ENCODE measurements around the gene AAGAB. TPM values are rescaled to one million over a fixed set of nuclear protein-coding genes. Genes with fewer than 3 reads are reported as not detected.
"Not testable (repeated sequence)": the region's sequence is repeated elsewhere in the genome, so short reads cannot be mapped to it uniquely, and the experiment has no call there.

Gene AAGAB
- total RNA-seq, 1 experiment from 2014 or later: 78.8 TPM

GRCh38 chr15:67253101-67253500 lies 1.4 kb downstream of the AAGAB start:
- no peak for DNase-seq (ENCODE audit: low read depth)

- no peak for DNase-seq (ENCODE audit: low read depth)
Observed at GRCh38 chr15:67251318-67251717, 3.1 kb downstream of the AAGAB start.

- no peak for DNase-seq (ENCODE audit: low read depth)
Observed at GRCh38 chr15:67249830-67250229, 4.6 kb downstream of the AAGAB start.

- no peak for DNase-seq (ENCODE audit: low read depth)
Observed at GRCh38 chr15:67248011-67248505, 6.4 kb downstream of the AAGAB start.

- DNase-seq (ENCODE audit: low read depth): not testable (repeated sequence)
Observed at GRCh38 chr15:67246606-67247005, 7.9 kb downstream of the AAGAB start.

- DNase-seq (ENCODE audit: low read depth): peak; percentile 42
Observed at GRCh38 chr15:67244971-67245478, 9.4 kb downstream of the AAGAB start.

GRCh38 chr15:67242708-67243111 lies 11.8 kb downstream of the AAGAB start:
- DNase-seq (ENCODE audit: low read depth): peak; percentile 29

GRCh38 chr15:67241132-67241855 lies 13.2 kb downstream of the AAGAB start:
- peak; percentile 51 for DNase-seq (ENCODE audit: low read depth)

- no peak for DNase-seq (ENCODE audit: low read depth)
Observed at GRCh38 chr15:67240235-67241131, 14.0 kb downstream of the AAGAB start.

- no peak for DNase-seq (ENCODE audit: low read depth)
Observed at GRCh38 chr15:67232591-67232990, 21.9 kb downstream of the AAGAB start.

GRCh38 chr15:67230504-67230903 lies 24.0 kb downstream of the AAGAB start:
- DNase-seq (ENCODE audit: low read depth): no peak

GRCh38 chr15:67228286-67228685 lies 26.2 kb downstream of the AAGAB start:
- no peak for DNase-seq (ENCODE audit: low read depth)

- no peak for DNase-seq (ENCODE audit: low read depth)
Observed at GRCh38 chr15:67227846-67228245, 26.6 kb downstream of the AAGAB start.

- DNase-seq (ENCODE audit: low read depth): no peak
Observed at GRCh38 chr15:67227431-67227830, 27.0 kb downstream of the AAGAB start.

GRCh38 chr15:67225336-67225735 lies 29.1 kb downstream of the AAGAB start:
- no peak for DNase-seq (ENCODE audit: low read depth)

- no peak for DNase-seq (ENCODE audit: low read depth)
Observed at GRCh38 chr15:67224889-67225288, 29.6 kb downstream of the AAGAB start.

- no peak for DNase-seq (ENCODE audit: low read depth)
Observed at GRCh38 chr15:67219288-67219687, 35.2 kb downstream of the AAGAB start.

GRCh38 chr15:67218428-67218827 lies 36.0 kb downstream of the AAGAB start:
- DNase-seq (ENCODE audit: low read depth): no peak

GRCh38 chr15:67216859-67217258 lies 37.6 kb downstream of the AAGAB start:
- no peak for DNase-seq (ENCODE audit: low read depth)

- no peak for DNase-seq (ENCODE audit: low read depth)
Observed at GRCh38 chr15:67215102-67215501, 39.4 kb downstream of the AAGAB start.

GRCh38 chr15:67212684-67213367 lies 41.6 kb downstream of the AAGAB start:
- no peak for DNase-seq (ENCODE audit: low read depth)
